GM12878 (cell line): ENCODE results near the gene PRKAR1A. TPM values are rescaled to one million over a fixed set of nuclear protein-coding genes. Genes with fewer than 3 reads are reported as not detected.

ENCODE experiments used
- ATAC-seq: fragments of 200-7000 bp; cut with Tn5 transposase; 3 replicates; pipeline ENCODE4 v1.9.1; 2020; ENCODE audit warnings: mild to moderate bottlenecking, moderate library complexity
- BruUV-seq: library from RNA; stranded (reverse); fragments of 400-500 nt; replicated peaks from 2 replicates; lab custom pipeline; 2021; lab: Mats Ljungman, UMichigan
- CTCF ChIA-PET: fragments of 300-600 bp; sonication (Branson Sonifier 250); formaldehyde crosslinking; extraction: SDS; loops from one replicate; lab custom pipeline; 2021; ENCODE audit warnings: inconsistent platforms; lab: Yijun Ruan, JAX
- POLR2A ChIA-PET: fragments of 350-600 bp; formaldehyde crosslinking; extraction: SDS; loops from one replicate; lab custom pipeline; 2021; ENCODE audit warnings: inconsistent platforms; lab: Charles Lee
- RAD21 ChIA-PET: fragments of 300-600 bp; sonication (Branson Sonifier 250); formaldehyde crosslinking; loops from one replicate; lab custom pipeline; 2023; ENCODE audit warnings: antibody characterized with exemption; ENCODE audit not compliant: unreplicated experiment; lab: Charles Lee
- SMC1A ChIA-PET: fragments of 300-600 bp; sonication (Branson Sonifier 250); formaldehyde crosslinking; loops from one replicate; lab custom pipeline; 2023; ENCODE audit not compliant: unreplicated experiment, uncharacterized antibody; lab: Charles Lee
- DNase-seq: peaks from one replicate; pipeline ENCODE4 v3.0.0-alpha.2; 2011; ENCODE audit warnings: low read depth, low spot score
- FAIRE-seq: peaks from 3 replicates; lab custom pipeline; 2011; peaks lifted over from hg19 to GRCh38; lab: Jason Lieb, UNC
- H2AFZ ChIP-seq: 2 replicates; pipeline ENCODE4 v1.6.0; 2011; ENCODE audit warnings: low read depth, low read length, control low read depth; ENCODE audit not compliant: control insufficient read depth
- H3K27ac ChIP-seq: 2 replicates; pipeline ENCODE4 v1.5.1; 2011; ENCODE audit warnings: control low read depth; ENCODE audit not compliant: control insufficient read depth, insufficient read depth
- H3K27me3 ChIP-seq, 2 experiments: replicated peaks in 1 of 2; 2 replicates each; pipeline versions ENCODE4 v1.6.0 to v1.6.1; 2011; ENCODE audit warnings: low read length in 1 of 2; ENCODE audit not compliant: control insufficient read depth in 2 of 2, insufficient read depth in 2 of 2
- H3K36me3 ChIP-seq, 2 experiments: 2 replicates each; pipeline ENCODE4 v1.5.1; 2011; ENCODE audit warnings: low read length in 1 of 2; ENCODE audit not compliant: control insufficient read depth in 2 of 2, insufficient read depth in 2 of 2
- H3K4me1 ChIP-seq: 2 replicates; pipeline ENCODE4 v1.6.1; 2011; ENCODE audit warnings: mild to moderate bottlenecking, low read length, moderate library complexity, mixed read lengths; ENCODE audit not compliant: control insufficient read depth, insufficient read depth
- H3K4me2 ChIP-seq: 2 replicates; pipeline ENCODE4 v1.6.0; 2011; ENCODE audit warnings: control low read depth; ENCODE audit not compliant: control insufficient read depth, insufficient read depth
- H3K4me3 ChIP-seq: fragments of 200-600 bp; sonication (generic); 2 replicates; pipeline ENCODE4 v1.5.1; 2016
- H3K79me2 ChIP-seq: 2 replicates; pipeline ENCODE4 v1.6.0; 2011; ENCODE audit warnings: low read length; ENCODE audit not compliant: control insufficient read depth, insufficient read depth
- H3K9ac ChIP-seq: 2 replicates; pipeline ENCODE4 v1.8.0; 2011; ENCODE audit warnings: low read length, control low read depth, mixed read lengths; ENCODE audit not compliant: control insufficient read depth, insufficient read depth
- H3K9me3 ChIP-seq: replicated peaks from 3 replicates; pipeline ENCODE4 v1.5.1; 2011; ENCODE audit warnings: mild to moderate bottlenecking, low read length; ENCODE audit not compliant: control insufficient read depth, insufficient read depth
- H4K20me1 ChIP-seq: 2 replicates; pipeline ENCODE4 v1.6.0; 2011; ENCODE audit not compliant: control insufficient read depth, insufficient read depth
- ATF7 ChIP-seq: fragments of 450-650 bp; IDR thresholded peaks from 2 replicates; pipeline ENCODE4 v1.6.1; 2016; ENCODE audit warnings: low read depth, mild to moderate bottlenecking
- EGR1 ChIP-seq, 2 experiments: IDR thresholded peaks; 1 replicate in 1 of 2; 2 replicates in 1 of 2; pipeline ENCODE4 v1.6.1; 2011 to 2012; ENCODE audit warnings: low read depth in 2 of 2, low read length in 2 of 2, borderline replicate concordance in 1 of 2, mild to moderate bottlenecking in 1 of 2, moderate library complexity in 1 of 2
- EZH2 ChIP-seq: IDR thresholded peaks from 2 replicates; pipeline ENCODE4 v1.6.1; 2012; ENCODE audit warnings: low read depth, mild to moderate bottlenecking, control low read depth, inconsistent platforms, low read length, borderline replicate concordance; ENCODE audit not compliant: control insufficient read depth
- POLR2AphosphoS2 ChIP-seq: IDR thresholded peaks from 2 replicates; pipeline ENCODE4 v1.6.1; 2011; ENCODE audit warnings: low read depth, mild to moderate bottlenecking, low read length, improper control_type of control experiment, moderate library complexity
- SMAD5 ChIP-seq: IDR thresholded peaks from 2 replicates; pipeline ENCODE4 v1.6.1; 2016; ENCODE audit warnings: antibody characterized with exemption, low read depth
- SREBF2 ChIP-seq: IDR thresholded peaks from 2 replicates; pipeline ENCODE4 v1.6.1; 2012; ENCODE audit warnings: mild to moderate bottlenecking, low read length
- SRF ChIP-seq, 2 experiments: IDR thresholded peaks; 2 replicates each; pipeline ENCODE4 v1.6.1; 2011; ENCODE audit warnings: low read depth in 2 of 2, low read length in 2 of 2, mild to moderate bottlenecking in 1 of 2, moderate library complexity in 1 of 2
- ZNF274 ChIP-seq: IDR thresholded peaks from one replicate; pipeline ENCODE4 v1.8.0; 2011; ENCODE audit not compliant: insufficient read length, insufficient read depth
- WGBS: methylation state at CpG from one replicate; pipeline ENCODE4 v1.1.6; 2016; ENCODE audit warnings: low lambda C conversion rate; ENCODE audit not compliant: insufficient replicate concordance, insufficient coverage; ENCODE audit errors: missing lambda C conversion rate; 5-methylcytosine and 5-hydroxymethylcytosine counted together
- in situ Hi-C: fragments of 300-500 bp; cut with MboI; formaldehyde crosslinking; loops from 9 replicates; pipeline ENCODE4 v1.14.3; 2018; ENCODE audit warnings: mixed read lengths
- intact Hi-C: fragments of 100-400 bp; cut with micrococcal nuclease; formaldehyde crosslinking; loops from one replicate; pipeline ENCODE4 v1.14.2; 2022; ENCODE audit not compliant: unreplicated experiment
- polyA plus RNA-seq, 11 experiments: library from polyadenylated mRNA; depleted of rRNA in 4 of 11; unstranded in 6 of 11; stranded (reverse) in 5 of 11; fragments of >200 nt; fragmentation: Nextera tagmentation in 4 of 11; fragmentation: Illumina TruSeq in 1 of 11; extraction: Ambion mirVana in 4 of 11; extraction: Trizol in 1 of 11; gene quantifications; 1 replicate in 1 of 11; 2 replicates in 10 of 11; pipeline versions ENCODE4 v1.2.1 to v1.2.3, GENCODE V29; 2011 to 2016; ENCODE audit warnings: inconsistent platforms in 2 of 11, missing spikeins in 2 of 11, low read depth in 1 of 11
- total RNA-seq, 4 experiments: library from RNA; depleted of rRNA in 3 of 4; stranded (reverse); fragments of >200 nt in 3 of 4; fragmentation: Illumina TruSeq in 1 of 4; extraction: Trizol in 1 of 4; gene quantifications; 2 replicates each; pipeline versions ENCODE4 v1.2.1 to v1.2.3, GENCODE V29; 2013 to 2021
- TF ChIP-seq, protein P1 (sequence below): IDR thresholded peaks from 2 replicates; pipeline ENCODE4 v1.6.1; 2011; ENCODE audit warnings: borderline replicate concordance, low read depth, mild to moderate bottlenecking, moderate library complexity, low read length; ENCODE audit not compliant: insufficient read depth, poor library complexity, severe bottlenecking
- TF ChIP-seq, protein P2 (sequence below): fragments of 450-650 bp; IDR thresholded peaks from 2 replicates; pipeline ENCODE4 v1.6.1; 2017; ENCODE audit warnings: mild to moderate bottlenecking, moderate library complexity
- TF ChIP-seq, protein P3 (sequence below): IDR thresholded peaks from 2 replicates; pipeline ENCODE4 v1.6.1; 2012; ENCODE audit warnings: low read depth, low read length, improper control_type of control experiment

PRKAR1A gene
- total and polyA plus RNA-seq, 10 of the 15 experiments (the other 5 are each of a cell fraction or from before 2014, with no cell fraction given): 29.1 to 200 (median 125) TPM

DNA sequence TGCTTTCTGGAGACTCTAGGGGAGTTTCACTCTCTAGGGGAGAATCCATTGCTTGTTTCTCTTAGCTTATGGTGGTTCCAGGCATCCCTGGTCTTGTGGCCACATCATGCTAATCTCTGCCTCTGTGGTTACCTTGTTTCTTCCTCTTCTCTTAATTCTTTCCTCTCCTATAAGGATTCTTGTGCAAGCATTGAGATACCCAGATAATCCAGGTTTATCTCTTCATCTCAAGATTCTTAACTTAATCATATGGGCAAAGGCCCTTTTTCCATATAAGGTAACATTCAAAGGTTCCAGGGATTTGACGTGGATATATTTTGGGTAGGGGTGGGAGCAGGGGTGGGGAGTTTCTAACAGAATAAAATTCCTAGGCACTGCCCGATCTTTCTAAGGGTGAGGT, 56.4 kb downstream of the PRKAR1A start:
- Histone ChIP-seq H2AFZ (no peak overlapping the region), H3K27ac (no peak overlapping the region), H3K9ac (no peak overlapping the region), H3K4me1 (no peaks in the 10 kb centered on the region), H3K79me2 (no peaks in the 10 kb centered on the region)
- intact Hi-C loops: no loop called here
- CTCF ChIA-PET: interaction anchor here (2.1 kb wide), 1 partner anchor 45 kb away, joined by 6 read pairs; no protein-coding TSS in a partner anchor
- no peak for DNase-seq
- TF ChIP-seq, protein P1, sequence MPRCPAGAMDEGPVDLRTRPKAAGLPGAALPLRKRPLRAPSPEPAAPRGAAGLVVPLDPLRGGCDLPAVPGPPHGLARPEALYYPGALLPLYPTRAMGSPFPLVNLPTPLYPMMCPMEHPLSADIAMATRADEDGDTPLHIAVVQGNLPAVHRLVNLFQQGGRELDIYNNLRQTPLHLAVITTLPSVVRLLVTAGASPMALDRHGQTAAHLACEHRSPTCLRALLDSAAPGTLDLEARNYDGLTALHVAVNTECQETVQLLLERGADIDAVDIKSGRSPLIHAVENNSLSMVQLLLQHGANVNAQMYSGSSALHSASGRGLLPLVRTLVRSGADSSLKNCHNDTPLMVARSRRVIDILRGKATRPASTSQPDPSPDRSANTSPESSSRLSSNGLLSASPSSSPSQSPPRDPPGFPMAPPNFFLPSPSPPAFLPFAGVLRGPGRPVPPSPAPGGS: no peak
- TF ChIP-seq, all 136 proteins: peak for 0
- Histone ChIP-seq H3K9me3 (no peaks in the 10 kb centered on the region), H3K27me3 (no peaks in the 10 kb centered on the region; a peak in 1 of 4 replicates), H4K20me1 (no peaks in the 10 kb centered on the region), H3K36me3 (no peaks in the 10 kb centered on the region), H3K4me3 (no peak overlapping the region), H3K4me2 (no peak overlapping the region)
- POLR2A ChIA-PET: no interaction called here
- SMC1A ChIA-PET: no interaction called here
- 67% methylated on average over 2 of the region's 2 CpGs for WGBS
- RAD21 ChIA-PET: no interaction called here
- no TSS peak for BruUV-seq
- in situ Hi-C loops: no loop called here
- ATAC-seq (no peak), FAIRE-seq (no peak)

DNA sequence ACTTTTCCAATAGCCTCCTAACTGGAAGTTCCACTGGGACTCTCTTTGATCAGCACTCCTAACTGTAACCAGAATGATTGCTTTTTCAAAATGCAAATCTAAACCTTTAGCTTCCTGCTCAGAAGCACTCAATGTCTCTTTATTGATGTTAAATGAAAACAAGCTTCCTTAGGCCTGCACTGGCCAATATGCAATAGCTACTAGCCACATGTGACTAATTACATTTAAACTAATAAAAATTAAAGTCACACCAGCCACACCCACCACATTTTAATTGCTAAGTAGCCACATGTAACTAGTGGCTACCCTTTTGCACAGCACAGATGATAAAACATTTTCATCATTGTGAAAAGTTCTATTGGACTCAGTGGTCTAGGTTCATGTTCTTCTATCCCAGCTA, 57.1 kb downstream of the PRKAR1A start:
- H2AFZ ChIP-seq: no peak overlapping the region
- CTCF ChIA-PET: interaction anchor here (2.1 kb wide), 1 partner anchor 45 kb away, joined by 6 read pairs; no protein-coding TSS in a partner anchor
- FAIRE-seq (no peak), ATAC-seq (no peak), DNase-seq (no peak)
- no peak overlapping the region for H3K4me3 ChIP-seq
- TF ChIP-seq, protein P2, sequence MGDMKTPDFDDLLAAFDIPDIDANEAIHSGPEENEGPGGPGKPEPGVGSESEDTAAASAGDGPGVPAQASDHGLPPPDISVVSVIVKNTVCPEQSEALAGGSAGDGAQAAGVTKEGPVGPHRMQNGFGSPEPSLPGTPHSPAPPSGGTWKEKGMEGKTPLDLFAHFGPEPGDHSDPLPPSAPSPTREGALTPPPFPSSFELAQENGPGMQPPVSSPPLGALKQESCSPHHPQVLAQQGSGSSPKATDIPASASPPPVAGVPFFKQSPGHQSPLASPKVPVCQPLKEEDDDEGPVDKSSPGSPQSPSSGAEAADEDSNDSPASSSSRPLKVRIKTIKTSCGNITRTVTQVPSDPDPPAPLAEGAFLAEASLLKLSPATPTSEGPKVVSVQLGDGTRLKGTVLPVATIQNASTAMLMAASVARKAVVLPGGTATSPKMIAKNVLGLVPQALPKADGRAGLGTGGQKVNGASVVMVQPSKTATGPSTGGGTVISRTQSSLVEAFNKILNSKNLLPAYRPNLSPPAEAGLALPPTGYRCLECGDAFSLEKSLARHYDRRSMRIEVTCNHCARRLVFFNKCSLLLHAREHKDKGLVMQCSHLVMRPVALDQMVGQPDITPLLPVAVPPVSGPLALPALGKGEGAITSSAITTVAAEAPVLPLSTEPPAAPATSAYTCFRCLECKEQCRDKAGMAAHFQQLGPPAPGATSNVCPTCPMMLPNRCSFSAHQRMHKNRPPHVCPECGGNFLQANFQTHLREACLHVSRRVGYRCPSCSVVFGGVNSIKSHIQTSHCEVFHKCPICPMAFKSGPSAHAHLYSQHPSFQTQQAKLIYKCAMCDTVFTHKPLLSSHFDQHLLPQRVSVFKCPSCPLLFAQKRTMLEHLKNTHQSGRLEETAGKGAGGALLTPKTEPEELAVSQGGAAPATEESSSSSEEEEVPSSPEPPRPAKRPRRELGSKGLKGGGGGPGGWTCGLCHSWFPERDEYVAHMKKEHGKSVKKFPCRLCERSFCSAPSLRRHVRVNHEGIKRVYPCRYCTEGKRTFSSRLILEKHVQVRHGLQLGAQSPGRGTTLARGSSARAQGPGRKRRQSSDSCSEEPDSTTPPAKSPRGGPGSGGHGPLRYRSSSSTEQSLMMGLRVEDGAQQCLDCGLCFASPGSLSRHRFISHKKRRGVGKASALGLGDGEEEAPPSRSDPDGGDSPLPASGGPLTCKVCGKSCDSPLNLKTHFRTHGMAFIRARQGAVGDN: no peak
- TF ChIP-seq ZNF274 (no peak), ATF7 (no peak), POLR2AphosphoS2 (no peak), SRF (IDR thresholded peaks at IDR 0.05; ENCODE audit: low read depth in 2 of 2, low read length in 2 of 2) (no peak), SREBF2 (no peak), SMAD5 (no peak), EZH2 (no peak), EGR1 (IDR thresholded peaks at IDR 0.05; ENCODE audit: borderline replicate concordance in 1 of 2, low read depth in 2 of 2, low read length in 2 of 2) (no peak)
- TF ChIP-seq, protein P3, sequence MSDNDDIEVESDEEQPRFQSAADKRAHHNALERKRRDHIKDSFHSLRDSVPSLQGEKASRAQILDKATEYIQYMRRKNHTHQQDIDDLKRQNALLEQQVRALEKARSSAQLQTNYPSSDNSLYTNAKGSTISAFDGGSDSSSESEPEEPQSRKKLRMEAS: no peak
- no peaks in the 10 kb centered on the region for H3K4me1 ChIP-seq
- POLR2A ChIA-PET: no interaction called here
- in situ Hi-C loops: no loop called here
- no peaks in the 10 kb centered on the region for H4K20me1 ChIP-seq
- no peak overlapping the region for H3K4me2 ChIP-seq
- SMC1A ChIA-PET: no interaction called here
- H3K9me3 ChIP-seq: no peaks in the 10 kb centered on the region
- H3K9ac ChIP-seq: no peak overlapping the region
- no peaks in the 10 kb centered on the region; a peak in 1 of 4 replicates for H3K27me3 ChIP-seq
- RAD21 ChIA-PET: no interaction called here
- intact Hi-C loops: no loop called here
- H3K36me3 ChIP-seq: no peaks in the 10 kb centered on the region
- BruUV-seq: no TSS peak
- H3K79me2 ChIP-seq: no peaks in the 10 kb centered on the region
- H3K27ac ChIP-seq: no peak overlapping the region
